Measurements from ENCODE around the gene DRC3. TPM values are rescaled to one million over a fixed set of nuclear protein-coding genes. Genes with fewer than 3 reads are reported as not detected.

Gene DRC3
- total RNA-seq, 1 experiment from 2014 or later = 2.4 TPM

DNA sequence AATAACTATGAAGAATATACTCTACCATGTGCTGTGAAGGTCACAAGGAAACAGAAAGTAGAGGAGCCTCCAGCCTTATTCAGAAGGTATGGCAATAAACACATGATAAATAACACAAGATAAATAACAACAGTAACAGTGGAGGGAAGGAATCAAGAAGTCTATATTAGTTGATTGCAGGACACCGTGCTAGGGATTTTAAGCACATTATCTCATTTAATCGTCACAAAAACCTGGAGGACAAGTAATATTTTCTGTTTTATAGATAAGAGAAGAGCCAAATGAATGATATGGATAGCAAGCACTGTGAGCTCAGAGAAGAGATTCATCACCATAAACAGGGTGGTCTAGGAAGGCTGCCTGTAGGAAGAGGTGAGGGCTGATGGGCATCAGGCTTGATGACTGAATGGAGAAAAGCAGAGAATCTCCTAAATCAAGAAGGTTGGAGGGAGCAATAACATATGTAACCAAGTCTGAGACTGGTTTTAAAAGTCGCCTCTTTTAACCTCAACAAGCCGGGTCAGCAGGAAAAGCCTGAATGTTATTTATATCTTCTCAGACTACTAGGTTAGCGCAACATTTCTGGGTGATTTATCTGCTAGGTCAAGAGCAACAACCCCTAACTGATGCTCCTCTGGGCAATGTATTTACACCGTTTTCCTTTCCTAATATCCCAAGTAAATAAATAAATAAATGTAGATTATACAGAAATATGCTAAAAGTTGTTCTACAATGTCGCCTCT lies 8.8 kb upstream of the DRC3 start (continued):
- TF ChIP-seq RAD21 (IDR thresholded peaks at IDR 0.05; ENCODE audit: low read depth) = no peak
- no peak for TF ChIP-seq EZH2phosphoT487 (IDR thresholded peaks at IDR 0.05; ENCODE audit: borderline replicate concordance)
- TF ChIP-seq, protein P1, sequence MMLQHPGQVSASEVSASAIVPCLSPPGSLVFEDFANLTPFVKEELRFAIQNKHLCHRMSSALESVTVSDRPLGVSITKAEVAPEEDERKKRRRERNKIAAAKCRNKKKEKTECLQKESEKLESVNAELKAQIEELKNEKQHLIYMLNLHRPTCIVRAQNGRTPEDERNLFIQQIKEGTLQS (IDR thresholded peaks at IDR 0.05) = no peak
- TF ChIP-seq REST (IDR thresholded peaks at IDR 0.05; ENCODE audit: low read depth) = no peak
- TF ChIP-seq EZH2 (IDR thresholded peaks at IDR 0.05) = no peak
- no peak for TF ChIP-seq POLR2A (IDR thresholded peaks at IDR 0.05; ENCODE audit: borderline replicate concordance, extremely low read depth, insufficient read depth, insufficient read length)
- no peak for TF ChIP-seq ZNF274 (IDR thresholded peaks at IDR 0.05; ENCODE audit: low read depth, low read length)
- no peak for TF ChIP-seq CBX3 (IDR thresholded peaks at IDR 0.05; ENCODE audit: low read depth)

- no TSS peak for BruUV-seq (replicated peaks)
- intact Hi-C loops (cut with micrococcal nuclease) = no loop called here
- H3K36me3 ChIP-seq (ENCODE audit: control insufficient read depth in 1 of 2, insufficient read depth in 2 of 2, low read length in 2 of 2) = no peaks in the 10 kb centered on the region
- ATAC-seq (no peak), DNase-seq (ENCODE audit: low read depth, low spot score) (no peak)
- RAD21 ChIA-PET (ENCODE audit: low non-redundant PET in 1 of 2, low total read pairs in 2 of 2, uncharacterized antibody in 2 of 2, unreplicated experiment in 2 of 2) = no interaction called here
- no peak overlapping the region for H3K4me3 ChIP-seq (replicated peaks in 1 of 2; ENCODE audit: low read depth in 1 of 2, low read length in 2 of 2)
- H3K4me2 ChIP-seq (ENCODE audit: low read length) = no peak overlapping the region
- no peak overlapping the region for H3K9ac ChIP-seq (ENCODE audit: low read length)
- POLR2A ChIA-PET = no interaction called here
- no peaks in the 10 kb centered on the region for H3K79me2 ChIP-seq (ENCODE audit: insufficient read depth, low read length)
- no peaks in the 10 kb centered on the region for H3K9me2 ChIP-seq (ENCODE audit: insufficient read depth)
- CTCF ChIA-PET = no interaction called here
- no peaks in the 10 kb centered on the region for H3K9me3 ChIP-seq (ENCODE audit: control insufficient read depth in 1 of 2, insufficient read depth in 1 of 2, low read depth in 1 of 2, low read length in 2 of 2)
- H3K27ac ChIP-seq (ENCODE audit: low read depth, low read length) = no peak overlapping the region
- H4K20me1 ChIP-seq (ENCODE audit: insufficient read depth) = no peaks in the 10 kb centered on the region
- H3K27me3 ChIP-seq (ENCODE audit: insufficient read depth, low read length) = no peaks in the 10 kb centered on the region
- H3K4me1 ChIP-seq (ENCODE audit: control insufficient read depth in 1 of 2, insufficient read depth in 2 of 2, low read length in 2 of 2) = peaks cover 11 to 16% of the 10 kb centered on the region in 2 experiments
- no peak overlapping the region for H2AFZ ChIP-seq (ENCODE audit: low read depth, low read length, poor library complexity, severe bottlenecking)
- TF ChIP-seq POLR2AphosphoS5 (IDR thresholded peaks at IDR 0.05; ENCODE audit: low read depth, low read length) (no peak), FOSL1 (IDR thresholded peaks at IDR 0.05; ENCODE audit: low read depth) (no peak), TCF7L2 (IDR thresholded peaks at IDR 0.05; ENCODE audit: borderline replicate concordance, extremely low read depth, insufficient read depth, insufficient read length) (no peak), ELF1 (IDR thresholded peaks at IDR 0.05; ENCODE audit: borderline replicate concordance, low read depth) (no peak), CBX3 (IDR thresholded peaks at IDR 0.05; ENCODE audit: low read depth) (no peak), ZNF274 (IDR thresholded peaks at IDR 0.05; ENCODE audit: low read depth, low read length) (no peak), EZH2phosphoT487 (IDR thresholded peaks at IDR 0.05; ENCODE audit: borderline replicate concordance) (no peak), REST (IDR thresholded peaks at IDR 0.05; ENCODE audit: low read depth) (no peak), EGR1 (IDR thresholded peaks at IDR 0.05; ENCODE audit: low read depth) (no peak), SIN3A (IDR thresholded peaks at IDR 0.05; ENCODE audit: low read depth) (no peak), CEBPB (IDR thresholded peaks at IDR 0.05; ENCODE audit: low read depth) (no peak), SRF (IDR thresholded peaks at IDR 0.05; ENCODE audit: low read depth) (no peak), SP1 (IDR thresholded peaks at IDR 0.05; ENCODE audit: low read depth) (no peak), JUND (IDR thresholded peaks at IDR 0.05) (no peak)
- TF ChIP-seq, protein P1 (IDR thresholded peaks at IDR 0.05) = no peak
Measured at GRCh38 chr17:17964710-17965109, 8.0 kb upstream of the DRC3 start.

All from HCT116 (cell line).